ENCODE results near the gene RPA1.

DNA sequence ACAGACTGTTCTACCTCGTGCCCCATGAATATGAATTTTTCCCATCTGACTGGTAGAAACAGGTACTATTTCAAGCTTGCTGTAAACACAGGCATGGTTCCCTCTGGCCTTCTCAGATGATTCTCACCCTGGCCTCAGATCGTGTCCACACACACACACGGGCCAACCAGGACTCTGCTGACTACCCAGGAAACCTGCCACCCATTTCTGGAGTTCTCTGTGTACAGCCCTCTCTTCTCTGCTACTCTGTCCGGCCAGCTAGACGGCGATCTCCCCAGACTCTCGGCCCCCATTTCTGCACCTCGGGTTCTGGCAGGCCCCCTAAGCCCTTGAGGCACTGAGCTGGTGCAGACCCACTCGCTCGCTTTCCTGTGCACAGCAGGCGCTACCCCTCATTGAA, 31.2 kb downstream of the RPA1 start:
- TF ChIP-seq TEAD4 (CRISPR knock-in tag; IDR thresholded peaks at IDR 0.05), result no peak
- TF ChIP-seq, protein P1, sequence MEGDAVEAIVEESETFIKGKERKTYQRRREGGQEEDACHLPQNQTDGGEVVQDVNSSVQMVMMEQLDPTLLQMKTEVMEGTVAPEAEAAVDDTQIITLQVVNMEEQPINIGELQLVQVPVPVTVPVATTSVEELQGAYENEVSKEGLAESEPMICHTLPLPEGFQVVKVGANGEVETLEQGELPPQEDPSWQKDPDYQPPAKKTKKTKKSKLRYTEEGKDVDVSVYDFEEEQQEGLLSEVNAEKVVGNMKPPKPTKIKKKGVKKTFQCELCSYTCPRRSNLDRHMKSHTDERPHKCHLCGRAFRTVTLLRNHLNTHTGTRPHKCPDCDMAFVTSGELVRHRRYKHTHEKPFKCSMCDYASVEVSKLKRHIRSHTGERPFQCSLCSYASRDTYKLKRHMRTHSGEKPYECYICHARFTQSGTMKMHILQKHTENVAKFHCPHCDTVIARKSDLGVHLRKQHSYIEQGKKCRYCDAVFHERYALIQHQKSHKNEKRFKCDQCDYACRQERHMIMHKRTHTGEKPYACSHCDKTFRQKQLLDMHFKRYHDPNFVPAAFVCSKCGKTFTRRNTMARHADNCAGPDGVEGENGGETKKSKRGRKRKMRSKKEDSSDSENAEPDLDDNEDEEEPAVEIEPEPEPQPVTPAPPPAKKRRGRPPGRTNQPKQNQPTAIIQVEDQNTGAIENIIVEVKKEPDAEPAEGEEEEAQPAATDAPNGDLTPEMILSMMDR (IDR thresholded peaks at IDR 0.05), result no peak
- TF ChIP-seq, protein P2, sequence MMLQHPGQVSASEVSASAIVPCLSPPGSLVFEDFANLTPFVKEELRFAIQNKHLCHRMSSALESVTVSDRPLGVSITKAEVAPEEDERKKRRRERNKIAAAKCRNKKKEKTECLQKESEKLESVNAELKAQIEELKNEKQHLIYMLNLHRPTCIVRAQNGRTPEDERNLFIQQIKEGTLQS (CRISPR knock-in tag; conservative IDR thresholded peaks at IDR 0.05), result no peak
- no peak for TF ChIP-seq ZNF138 (CRISPR knock-in tag; conservative IDR thresholded peaks at IDR 0.05)
- TF ChIP-seq, protein P3, sequence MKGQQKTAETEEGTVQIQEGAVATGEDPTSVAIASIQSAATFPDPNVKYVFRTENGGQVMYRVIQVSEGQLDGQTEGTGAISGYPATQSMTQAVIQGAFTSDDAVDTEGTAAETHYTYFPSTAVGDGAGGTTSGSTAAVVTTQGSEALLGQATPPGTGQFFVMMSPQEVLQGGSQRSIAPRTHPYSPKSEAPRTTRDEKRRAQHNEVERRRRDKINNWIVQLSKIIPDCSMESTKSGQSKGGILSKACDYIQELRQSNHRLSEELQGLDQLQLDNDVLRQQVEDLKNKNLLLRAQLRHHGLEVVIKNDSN (CRISPR knock-in tag; IDR thresholded peaks at IDR 0.05), result no peak
- TF ChIP-seq, protein P4, sequence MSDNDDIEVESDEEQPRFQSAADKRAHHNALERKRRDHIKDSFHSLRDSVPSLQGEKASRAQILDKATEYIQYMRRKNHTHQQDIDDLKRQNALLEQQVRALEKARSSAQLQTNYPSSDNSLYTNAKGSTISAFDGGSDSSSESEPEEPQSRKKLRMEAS (CRISPR knock-in tag; IDR thresholded peaks at IDR 0.05), result no peak
- no peak for TF ChIP-seq TEAD1 (CRISPR knock-in tag; IDR thresholded peaks at IDR 0.05)
- TF ChIP-seq, protein P5, sequence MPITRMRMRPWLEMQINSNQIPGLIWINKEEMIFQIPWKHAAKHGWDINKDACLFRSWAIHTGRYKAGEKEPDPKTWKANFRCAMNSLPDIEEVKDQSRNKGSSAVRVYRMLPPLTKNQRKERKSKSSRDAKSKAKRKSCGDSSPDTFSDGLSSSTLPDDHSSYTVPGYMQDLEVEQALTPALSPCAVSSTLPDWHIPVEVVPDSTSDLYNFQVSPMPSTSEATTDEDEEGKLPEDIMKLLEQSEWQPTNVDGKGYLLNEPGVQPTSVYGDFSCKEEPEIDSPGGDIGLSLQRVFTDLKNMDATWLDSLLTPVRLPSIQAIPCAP (CRISPR knock-in tag; IDR thresholded peaks at IDR 0.05), result no peak
- no peak for TF ChIP-seq CREM (CRISPR knock-in tag; IDR thresholded peaks at IDR 0.05)
- TF ChIP-seq, protein P6, sequence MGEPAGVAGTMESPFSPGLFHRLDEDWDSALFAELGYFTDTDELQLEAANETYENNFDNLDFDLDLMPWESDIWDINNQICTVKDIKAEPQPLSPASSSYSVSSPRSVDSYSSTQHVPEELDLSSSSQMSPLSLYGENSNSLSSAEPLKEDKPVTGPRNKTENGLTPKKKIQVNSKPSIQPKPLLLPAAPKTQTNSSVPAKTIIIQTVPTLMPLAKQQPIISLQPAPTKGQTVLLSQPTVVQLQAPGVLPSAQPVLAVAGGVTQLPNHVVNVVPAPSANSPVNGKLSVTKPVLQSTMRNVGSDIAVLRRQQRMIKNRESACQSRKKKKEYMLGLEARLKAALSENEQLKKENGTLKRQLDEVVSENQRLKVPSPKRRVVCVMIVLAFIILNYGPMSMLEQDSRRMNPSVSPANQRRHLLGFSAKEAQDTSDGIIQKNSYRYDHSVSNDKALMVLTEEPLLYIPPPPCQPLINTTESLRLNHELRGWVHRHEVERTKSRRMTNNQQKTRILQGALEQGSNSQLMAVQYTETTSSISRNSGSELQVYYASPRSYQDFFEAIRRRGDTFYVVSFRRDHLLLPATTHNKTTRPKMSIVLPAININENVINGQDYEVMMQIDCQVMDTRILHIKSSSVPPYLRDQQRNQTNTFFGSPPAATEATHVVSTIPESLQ (CRISPR knock-in tag; IDR thresholded peaks at IDR 0.05), result no peak

All from WTC11 (cell line).